Esophagus squamous epithelium (tissue), 5 donors: ENCODE data around the gene MCRIP1. TPM values are rescaled to one million over a fixed set of nuclear protein-coding genes. Genes with fewer than 3 reads are reported as not detected.
"Not testable (repeated sequence)": the region's sequence is repeated elsewhere in the genome, so short reads cannot be mapped to it uniquely, and the experiment has no call there.

Experiments used
- DNase-seq: peaks from one replicate; lab custom pipeline; 2025; lab: John Stamatoyannopoulos, UW
- H3K27ac ChIP-seq, 4 donors: fragments of 200-600 bp; sonication (generic); one replicate each; pipeline ENCODE4 v1.5.1; 2016 to 2019; ENCODE audit warnings: mild to moderate bottlenecking in 1 of 4
- H3K27me3 ChIP-seq, 4 donors: fragments of 200-600 bp; sonication (generic); 1 replicate in 3 of 4; 2 replicates in 1 of 4; pipeline versions ENCODE4 v1.5.1 to v1.6.0; 2017 to 2021; ENCODE audit warnings: antibody characterized with exemption in 1 of 4
- H3K36me3 ChIP-seq, 3 donors: fragments of 200-600 bp; sonication (generic); one replicate each; pipeline ENCODE4 v1.5.1; 2016 to 2019
- H3K4me1 ChIP-seq, 3 donors: fragments of 200-600 bp; sonication (generic); one replicate each; pipeline ENCODE4 v1.5.1; 2017 to 2019
- H3K4me3 ChIP-seq, 4 donors: fragments of 200-600 bp; sonication (generic); 1 replicate in 3 of 4; 2 replicates in 1 of 4; pipeline ENCODE4 v1.5.1; 2016 to 2019; ENCODE audit warnings: mild to moderate bottlenecking in 2 of 4, moderate library complexity in 1 of 4
- H3K9me3 ChIP-seq, 3 donors: fragments of 200-600 bp; sonication (generic); one replicate each; pipeline ENCODE4 v1.5.1; 2016 to 2019
- POLR2A ChIP-seq, 4 donors: fragments of 450-650 bp; IDR thresholded peaks; one replicate each; pipeline ENCODE4 v1.6.1; 2017; ENCODE audit warnings: antibody characterized with exemption in 4 of 4, mild to moderate bottlenecking in 4 of 4, moderate library complexity in 3 of 4
- WGBS, 2 donors: methylation state at CpG; one replicate each; pipeline ENCODE4 v1.1.5; 2018; 5-methylcytosine and 5-hydroxymethylcytosine counted together
- intact Hi-C: fragments of 100-400 bp; cut with DNase I; formaldehyde crosslinking; loops from one replicate; pipeline ENCODE4 v1.15.0; 2022
- total RNA-seq, 4 donors: library from RNA; depleted of rRNA; stranded (reverse); fragments of >200 nt; gene quantifications; one replicate each; pipeline ENCODE4 v1.1.0, GENCODE V29; 2016
- TF ChIP-seq, protein P1 (sequence below), 6 experiments: fragments of 450-650 bp in 4 of 6; fragments of 200-600 bp in 2 of 6; sonication (generic) in 2 of 6; IDR thresholded peaks; one replicate each; pipeline ENCODE4 v1.5.1; 2016 to 2019; ENCODE audit warnings: antibody characterized with exemption in 6 of 6, mild to moderate bottlenecking in 4 of 6, moderate library complexity in 4 of 6
- donor health status: DM: yes; HTN: yes; CAD: no.

The MCRIP1 gene
- total RNA-seq, 4 donors from 2014 or later, result 8.7 to 28.0 (median 13.2) TPM

DNA sequence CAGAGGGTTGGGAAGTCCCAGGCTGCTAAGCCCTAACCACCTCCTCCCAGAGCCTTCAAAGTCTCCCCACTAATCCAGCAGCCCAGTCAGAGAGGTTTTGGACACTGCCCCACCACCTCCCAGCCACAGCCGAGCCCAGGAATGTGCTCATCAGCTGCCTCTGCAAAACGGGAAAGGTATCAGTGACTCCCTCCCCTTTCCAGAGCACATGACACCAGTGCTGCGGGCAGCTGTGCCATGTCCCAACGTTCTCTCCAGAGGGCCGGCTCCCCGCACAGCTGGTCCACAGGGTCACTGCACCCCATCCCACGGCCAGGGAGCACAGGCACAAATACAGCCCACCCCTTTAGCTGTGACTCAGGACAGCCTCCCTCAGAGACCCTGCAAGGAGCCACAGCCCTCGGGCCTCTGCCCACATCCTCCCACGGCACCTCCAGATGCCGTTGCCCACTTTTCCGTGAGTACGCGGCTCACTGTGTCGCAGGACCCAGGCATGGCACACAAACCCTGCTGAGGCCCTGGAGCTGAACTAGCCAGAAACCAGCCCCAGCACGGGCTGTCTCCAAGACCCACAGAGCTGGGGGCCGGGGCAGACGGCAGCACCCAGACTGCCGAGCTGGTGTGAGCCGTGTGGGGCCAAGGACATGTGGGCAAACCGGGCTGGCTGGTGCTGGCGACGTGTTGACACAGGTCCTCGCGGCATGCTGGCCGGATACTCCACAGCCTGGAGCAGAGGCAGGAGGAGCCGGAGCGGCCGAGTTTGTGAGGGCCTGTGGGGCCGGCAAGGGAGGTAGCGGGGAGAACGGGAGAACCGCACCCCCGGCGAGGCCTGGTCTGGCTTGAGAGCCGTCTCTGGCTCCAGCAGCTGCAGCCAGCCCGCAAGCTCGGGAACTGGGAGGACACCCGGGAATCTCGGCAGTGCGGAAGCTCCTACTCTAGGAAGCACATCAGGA lies 8.0 kb upstream of the MCRIP1 start:
- Histone ChIP-seq H3K9me3 (no peaks in the 10 kb centered on the region), H3K4me1 (peaks cover 19 to 57% (median 21%) of the 10 kb centered on the region in 3 donors), H3K27me3 (no peaks in the 10 kb centered on the region), H3K36me3 (peaks cover 33 to 39% (median 35%) of the 10 kb centered on the region in 3 donors), H3K4me3 (peak overlapping the region in 3 of 4 donors; percentile 16 to 34 (median 26)), H3K27ac (peak overlapping the region; percentile 90 to 93 (median 92))
- TF ChIP-seq, protein P1, sequence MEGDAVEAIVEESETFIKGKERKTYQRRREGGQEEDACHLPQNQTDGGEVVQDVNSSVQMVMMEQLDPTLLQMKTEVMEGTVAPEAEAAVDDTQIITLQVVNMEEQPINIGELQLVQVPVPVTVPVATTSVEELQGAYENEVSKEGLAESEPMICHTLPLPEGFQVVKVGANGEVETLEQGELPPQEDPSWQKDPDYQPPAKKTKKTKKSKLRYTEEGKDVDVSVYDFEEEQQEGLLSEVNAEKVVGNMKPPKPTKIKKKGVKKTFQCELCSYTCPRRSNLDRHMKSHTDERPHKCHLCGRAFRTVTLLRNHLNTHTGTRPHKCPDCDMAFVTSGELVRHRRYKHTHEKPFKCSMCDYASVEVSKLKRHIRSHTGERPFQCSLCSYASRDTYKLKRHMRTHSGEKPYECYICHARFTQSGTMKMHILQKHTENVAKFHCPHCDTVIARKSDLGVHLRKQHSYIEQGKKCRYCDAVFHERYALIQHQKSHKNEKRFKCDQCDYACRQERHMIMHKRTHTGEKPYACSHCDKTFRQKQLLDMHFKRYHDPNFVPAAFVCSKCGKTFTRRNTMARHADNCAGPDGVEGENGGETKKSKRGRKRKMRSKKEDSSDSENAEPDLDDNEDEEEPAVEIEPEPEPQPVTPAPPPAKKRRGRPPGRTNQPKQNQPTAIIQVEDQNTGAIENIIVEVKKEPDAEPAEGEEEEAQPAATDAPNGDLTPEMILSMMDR (IDR thresholded peaks at IDR 0.05), result no peak
- TF ChIP-seq POLR2A (IDR thresholded peaks at IDR 0.05), result peak in 2 of 4 donors; percentile 26 to 40
- WGBS, 2 donors, result 11 to 36% methylated on average over 3 to 13 of the region's 40 CpGs
- intact Hi-C loops, result no loop called here
- DNase-seq, result no peak

DNA sequence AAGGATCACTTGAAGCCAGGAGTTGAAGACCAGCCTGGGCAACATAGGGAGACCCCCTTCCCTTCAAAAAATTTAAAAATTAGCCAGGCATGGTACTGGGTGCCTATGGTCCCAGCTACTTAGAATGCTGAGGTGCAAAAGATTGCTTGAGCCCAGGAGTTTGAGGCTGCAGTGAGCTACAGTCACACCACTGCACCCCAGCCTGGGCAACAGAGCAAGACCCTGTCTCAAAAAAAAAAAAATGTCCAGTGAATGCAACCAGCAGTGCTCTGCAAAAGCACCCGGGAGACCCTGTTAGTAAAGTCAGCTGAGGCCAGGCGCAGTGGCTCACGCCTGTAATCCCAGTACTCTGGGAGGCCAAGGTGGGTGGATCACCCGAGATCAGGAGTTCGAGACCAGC lies 7.0 kb upstream of the MCRIP1 start:
- DNase-seq, H3K4me3 ChIP-seq, intact Hi-C loops, H3K9me3 ChIP-seq, H3K27me3 ChIP-seq: not testable (repeated sequence)
- Histone ChIP-seq H3K4me1 (peaks cover 19 to 57% (median 21%) of the 10 kb centered on the region in 3 donors), H3K36me3 (peaks cover 23 to 29% (median 25%) of the 10 kb centered on the region in 3 donors), H3K27ac (peak overlapping the region; percentile 90 to 93 (median 92))
- TF ChIP-seq, protein P1 (IDR thresholded peaks at IDR 0.05), result peak in 1 of 6 experiments; percentile 5
- 64 to 100% methylated on average over 1 to 5 of the region's 5 CpGs for WGBS, 2 donors

DNA sequence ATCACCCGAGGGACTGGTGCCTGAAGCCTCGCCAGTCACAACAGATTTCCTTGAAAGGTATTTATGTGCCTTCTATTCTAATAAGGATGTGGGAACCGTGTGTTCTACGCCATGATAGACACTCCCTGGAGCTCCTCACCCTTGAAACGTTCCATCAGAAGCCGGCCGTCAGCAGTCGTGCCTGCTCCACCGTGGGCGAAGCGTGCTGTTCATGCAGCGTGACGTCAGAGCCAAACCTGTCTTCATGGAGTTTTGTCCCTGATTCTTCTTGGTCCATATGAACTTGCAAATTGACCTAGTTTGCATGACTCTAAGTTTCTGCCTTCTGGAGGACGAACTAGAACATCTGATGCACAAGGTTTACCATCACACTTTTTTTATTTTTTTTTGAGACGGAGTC lies 6.2 kb upstream of the MCRIP1 start:
- WGBS, 2 donors, result 35 to 72% methylated on average over 14 to 15 of the region's 15 CpGs
- peak overlapping the region in 3 of 4 donors; percentile 91 to 93 (median 92) for H3K27ac ChIP-seq
- peaks cover 19 to 63% (median 23%) of the 10 kb centered on the region in 3 donors for H3K4me1 ChIP-seq
- intact Hi-C loops, result no loop called here
- no peaks in the 10 kb centered on the region for H3K9me3 ChIP-seq
- TF ChIP-seq POLR2A (IDR thresholded peaks at IDR 0.05), result no peak
- TF ChIP-seq, protein P1 (IDR thresholded peaks at IDR 0.05), result no peak
- no peak for DNase-seq
- peaks cover 15 to 21% (median 17%) of the 10 kb centered on the region in 3 donors for H3K36me3 ChIP-seq
- no peaks in the 10 kb centered on the region for H3K27me3 ChIP-seq
- H3K4me3 ChIP-seq, result no peak overlapping the region

DNA sequence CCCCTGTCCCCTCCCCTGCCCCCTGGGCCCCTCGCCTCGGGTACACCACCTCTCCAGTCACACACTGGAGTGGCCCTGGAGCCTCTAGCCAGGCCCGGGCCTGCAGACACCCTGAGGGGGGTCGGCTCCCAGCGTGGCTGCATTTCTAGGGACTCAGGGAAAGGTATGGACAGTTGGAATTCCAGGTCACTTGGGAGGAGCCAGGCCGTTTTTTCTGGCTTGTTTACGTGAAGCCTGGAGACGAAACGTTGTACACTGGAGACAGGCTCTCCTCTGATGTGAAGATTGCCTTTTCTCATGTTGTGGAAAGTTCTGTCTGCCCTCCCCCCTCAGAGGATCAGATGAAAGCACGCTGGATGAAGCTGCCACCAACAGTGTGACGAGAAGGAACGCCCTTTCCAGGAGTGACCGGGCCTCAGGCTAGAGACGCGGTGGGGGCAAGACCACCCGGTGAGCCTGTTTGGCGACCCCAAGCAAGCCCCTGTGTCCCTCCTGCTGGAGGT lies 5.7 kb upstream of the MCRIP1 start:
- TF ChIP-seq, protein P1 (IDR thresholded peaks at IDR 0.05), result no peak
- TF ChIP-seq POLR2A (IDR thresholded peaks at IDR 0.05), result no peak
- Histone ChIP-seq H3K4me3 (no peak overlapping the region), H3K36me3 (peaks cover 12 to 16% (median 12%) of the 10 kb centered on the region in 3 donors), H3K9me3 (no peaks in the 10 kb centered on the region), H3K27me3 (no peaks in the 10 kb centered on the region), H3K27ac (peak overlapping the region in 3 of 4 donors; percentile 91 to 93 (median 92)), H3K4me1 (peaks cover 23 to 65% (median 28%) of the 10 kb centered on the region in 3 donors)
- 36 to 42% methylated on average over 2 to 7 of the region's 17 CpGs for WGBS, 2 donors
- intact Hi-C loops, result no loop called here
- no peak for DNase-seq

DNA sequence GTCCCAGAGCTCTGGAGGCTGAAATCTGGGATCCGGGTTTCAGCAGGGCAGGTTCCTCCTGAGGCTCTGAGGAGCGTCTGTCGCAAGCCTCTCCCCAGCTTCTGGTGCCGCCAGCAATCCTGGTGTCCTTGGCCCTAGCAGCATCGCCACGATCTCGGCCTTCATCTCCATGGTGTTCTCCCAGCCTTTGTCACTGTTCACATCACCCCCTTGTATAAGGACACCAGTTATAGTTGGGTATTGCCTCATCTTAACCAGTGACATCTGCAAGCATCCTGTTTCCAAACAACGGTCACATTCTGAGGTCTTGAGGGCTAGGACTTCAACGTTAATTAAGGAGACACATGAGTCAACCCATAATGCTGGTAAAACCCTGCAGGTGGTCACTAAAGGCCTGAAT lies 4.5 kb upstream of the MCRIP1 start:
- Histone ChIP-seq H3K27me3 (no peaks in the 10 kb centered on the region), H3K4me3 (no peak overlapping the region), H3K4me1 (peaks cover 21 to 61% (median 33%) of the 10 kb centered on the region in 3 donors), H3K27ac (no peak overlapping the region), H3K36me3 (peaks cover under 1 to 5% (median under 1%) of the 10 kb centered on the region in 3 donors), H3K9me3 (no peaks in the 10 kb centered on the region)
- WGBS, 2 donors, result 73% methylated on average over 9 of the region's 9 CpGs
- TF ChIP-seq POLR2A (IDR thresholded peaks at IDR 0.05), result no peak
- TF ChIP-seq, protein P1 (IDR thresholded peaks at IDR 0.05), result no peak
- intact Hi-C loops, result no loop called here
- no peak for DNase-seq
